PC-3 (cell line): ENCODE results near the gene KCNQ4. TPM values are rescaled to one million over a fixed set of nuclear protein-coding genes. Genes with fewer than 3 reads are reported as not detected.

Experiments
- ATAC-seq: fragments of 200-7000 bp; cut with Tn5 transposase; 2 replicates; pipeline ENCODE4 v1.9.1; 2020; ENCODE audit warnings: mild to moderate bottlenecking, moderate library complexity
- BruUV-seq: library from RNA; stranded (reverse); fragments of 400-500 nt; replicated peaks from 2 replicates; lab custom pipeline; 2021; lab: Mats Ljungman, UMichigan
- CTCF ChIA-PET: fragments of 300-600 bp; sonication (Branson Sonifier 250); formaldehyde crosslinking; loops from one replicate; lab custom pipeline; 2022; ENCODE audit warnings: antibody characterized with exemption; lab: Charles Lee
- POLR2A ChIA-PET: fragments of 300-600 bp; sonication (Branson Sonifier 250); formaldehyde crosslinking; loops from one replicate; lab custom pipeline; 2022; ENCODE audit warnings: antibody characterized with exemption; ENCODE audit not compliant: unreplicated experiment; lab: Charles Lee
- DNase-seq: peaks from one replicate; pipeline ENCODE4 v3.0.0-alpha.2; 2015
- H2AFZ ChIP-seq: fragments of 300-600 bp; sonication (generic); 2 replicates; pipeline ENCODE4 v1.6.0; 2016; ENCODE audit warnings: antibody characterized with exemption, low read length
- H3F3A ChIP-seq: fragments of 300-600 bp; sonication (generic); one replicate; pipeline ENCODE4 v1.6.0; 2017; ENCODE audit warnings: antibody characterized with exemption, low read length, control low read depth, mild to moderate bottlenecking; ENCODE audit not compliant: unreplicated experiment
- H3K27ac ChIP-seq: fragments of 300-600 bp; sonication (generic); 2 replicates; pipeline ENCODE4 v1.5.1; 2016; ENCODE audit warnings: mild to moderate bottlenecking, low read length
- H3K27me3 ChIP-seq: fragments of 300-600 bp; sonication (generic); 2 replicates; pipeline ENCODE4 v1.6.1; 2016; ENCODE audit warnings: low read length, mixed read lengths
- H3K36me3 ChIP-seq: fragments of 300-600 bp; sonication (generic); 2 replicates; pipeline ENCODE4 v1.6.1; 2016; ENCODE audit warnings: low read depth, mixed run types, low read length, mixed read lengths
- H3K4me1 ChIP-seq: fragments of 300-600 bp; sonication (generic); 2 replicates; pipeline ENCODE4 v1.5.1; 2016; ENCODE audit warnings: low read length; ENCODE audit not compliant: insufficient read depth
- H3K4me2 ChIP-seq: fragments of 300-600 bp; sonication (generic); 2 replicates; pipeline ENCODE4 v1.6.0; 2016; ENCODE audit warnings: low read length
- H3K4me3 ChIP-seq: fragments of 300-600 bp; sonication (generic); 2 replicates; pipeline ENCODE4 v1.5.1; 2016; ENCODE audit warnings: mild to moderate bottlenecking, low read length, mixed read lengths
- H3K79me2 ChIP-seq: fragments of 300-600 bp; sonication (generic); 2 replicates; pipeline ENCODE4 v1.6.1; 2017; ENCODE audit warnings: low read length, mixed read lengths
- H3K9ac ChIP-seq: fragments of 300-600 bp; sonication (generic); 2 replicates; pipeline ENCODE4 v1.6.0; 2016; ENCODE audit warnings: mild to moderate bottlenecking, low read length
- H3K9me2 ChIP-seq: fragments of 300-600 bp; sonication (generic); replicated peaks from 2 replicates; pipeline ENCODE4 v1.6.1; 2016; ENCODE audit warnings: mixed run types, low read length, mixed read lengths
- H3K9me3 ChIP-seq: fragments of 300-600 bp; sonication (generic); 2 replicates; pipeline ENCODE4 v1.6.1; 2016; ENCODE audit warnings: low read length, mixed read lengths
- H4K20me1 ChIP-seq: fragments of 300-600 bp; sonication (generic); 2 replicates; pipeline ENCODE4 v1.6.1; 2016; ENCODE audit warnings: low read length, mixed read lengths
- EZH2 ChIP-seq: fragments of 300-600 bp; sonication (generic); IDR thresholded peaks from one replicate; pipeline ENCODE4 v1.6.1; 2017; ENCODE audit warnings: antibody characterized with exemption, mild to moderate bottlenecking, low read length; ENCODE audit not compliant: unreplicated experiment
- EZH2phosphoT487 ChIP-seq: fragments of 300-600 bp; sonication (generic); IDR thresholded peaks from 2 replicates; pipeline ENCODE4 v1.6.1; 2018; ENCODE audit warnings: mild to moderate bottlenecking, antibody characterized with exemption, low read length, borderline replicate concordance
- intact Hi-C: fragments of 100-400 bp; cut with micrococcal nuclease; formaldehyde crosslinking; loops from 2 replicates; pipeline ENCODE4 v1.9.0; 2023
- total RNA-seq: library from RNA; depleted of rRNA; stranded (reverse); fragments of >200 nt; gene quantifications from 2 replicates; pipeline ENCODE4 v1.2.3, GENCODE V29; 2014
- TF ChIP-seq, protein P1 (sequence below): fragments of 300-600 bp; sonication (generic); conservative IDR thresholded peaks from 2 replicates; pipeline ENCODE4 v1.5.1; 2017; ENCODE audit warnings: antibody characterized with exemption, low read depth, mild to moderate bottlenecking, low read length

Gene KCNQ4
- total RNA-seq, 1 experiment from 2014 or later: 2.5 TPM

DNA sequence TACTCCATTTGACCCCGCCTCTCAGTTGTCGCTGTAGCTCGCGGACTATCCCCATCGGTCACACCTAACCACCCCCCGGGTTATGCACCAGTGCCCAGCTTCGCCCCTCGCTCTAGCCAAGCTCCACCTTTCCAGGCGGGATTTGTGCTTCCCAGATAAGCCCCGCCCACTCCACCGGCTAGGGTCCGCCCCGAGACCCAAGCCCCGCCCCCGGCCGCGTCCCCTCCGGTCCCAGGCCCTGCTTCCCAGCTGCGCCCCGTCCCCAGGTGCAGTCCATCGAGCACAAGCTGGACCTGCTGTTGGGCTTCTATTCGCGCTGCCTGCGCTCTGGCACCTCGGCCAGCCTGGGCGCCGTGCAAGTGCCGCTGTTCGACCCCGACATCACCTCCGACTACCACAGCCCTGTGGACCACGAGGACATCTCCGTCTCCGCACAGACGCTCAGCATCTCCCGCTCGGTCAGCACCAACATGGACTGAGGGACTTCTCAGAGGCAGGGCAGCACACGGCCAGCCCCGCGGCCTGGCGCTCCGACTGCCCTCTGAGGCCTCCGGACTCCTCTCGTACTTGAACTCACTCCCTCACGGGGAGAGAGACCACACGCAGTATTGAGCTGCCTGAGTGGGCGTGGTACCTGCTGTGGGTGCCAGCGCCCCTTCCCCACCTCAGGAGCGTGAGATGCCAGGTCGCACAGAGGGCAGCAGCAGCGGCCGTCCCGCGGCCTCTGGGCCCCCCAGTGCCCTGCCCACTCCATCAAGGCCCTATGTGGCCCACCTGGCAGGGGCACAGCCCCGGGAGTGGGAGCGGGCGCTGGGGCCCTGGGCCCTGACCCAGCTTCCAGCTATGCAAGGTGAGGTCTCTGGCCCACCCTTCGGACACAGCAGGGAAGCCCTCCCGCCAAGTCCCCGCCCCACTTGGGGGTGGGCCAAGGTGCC is 54.7 kb downstream of the KCNQ4 start:
- intact Hi-C loops: no loop called here
- ATAC-seq (no peak), DNase-seq (no peak)
- H3K4me3 ChIP-seq: no peak overlapping the region
- CTCF ChIA-PET: no interaction called here
- no peaks in the 10 kb centered on the region for H3K9me2 ChIP-seq
- POLR2A ChIA-PET: no interaction called here
- no peaks in the 10 kb centered on the region for H3K79me2 ChIP-seq
- no peaks in the 10 kb centered on the region for H3K36me3 ChIP-seq
- H3K4me2 ChIP-seq: no peak overlapping the region
- TF ChIP-seq EZH2phosphoT487 (no peak), EZH2 (no peak)
- TF ChIP-seq, protein P1, sequence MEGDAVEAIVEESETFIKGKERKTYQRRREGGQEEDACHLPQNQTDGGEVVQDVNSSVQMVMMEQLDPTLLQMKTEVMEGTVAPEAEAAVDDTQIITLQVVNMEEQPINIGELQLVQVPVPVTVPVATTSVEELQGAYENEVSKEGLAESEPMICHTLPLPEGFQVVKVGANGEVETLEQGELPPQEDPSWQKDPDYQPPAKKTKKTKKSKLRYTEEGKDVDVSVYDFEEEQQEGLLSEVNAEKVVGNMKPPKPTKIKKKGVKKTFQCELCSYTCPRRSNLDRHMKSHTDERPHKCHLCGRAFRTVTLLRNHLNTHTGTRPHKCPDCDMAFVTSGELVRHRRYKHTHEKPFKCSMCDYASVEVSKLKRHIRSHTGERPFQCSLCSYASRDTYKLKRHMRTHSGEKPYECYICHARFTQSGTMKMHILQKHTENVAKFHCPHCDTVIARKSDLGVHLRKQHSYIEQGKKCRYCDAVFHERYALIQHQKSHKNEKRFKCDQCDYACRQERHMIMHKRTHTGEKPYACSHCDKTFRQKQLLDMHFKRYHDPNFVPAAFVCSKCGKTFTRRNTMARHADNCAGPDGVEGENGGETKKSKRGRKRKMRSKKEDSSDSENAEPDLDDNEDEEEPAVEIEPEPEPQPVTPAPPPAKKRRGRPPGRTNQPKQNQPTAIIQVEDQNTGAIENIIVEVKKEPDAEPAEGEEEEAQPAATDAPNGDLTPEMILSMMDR: no peak
- no peaks in the 10 kb centered on the region for H3K9me3 ChIP-seq
- no peaks in the 10 kb centered on the region for H3F3A ChIP-seq
- H3K27ac ChIP-seq: no peak overlapping the region
- H2AFZ ChIP-seq: no peak overlapping the region
- no peaks in the 10 kb centered on the region for H3K27me3 ChIP-seq
- no peaks in the 10 kb centered on the region for H4K20me1 ChIP-seq
- no peaks in the 10 kb centered on the region for H3K4me1 ChIP-seq
- BruUV-seq: no TSS peak
- no peak overlapping the region for H3K9ac ChIP-seq

DNA sequence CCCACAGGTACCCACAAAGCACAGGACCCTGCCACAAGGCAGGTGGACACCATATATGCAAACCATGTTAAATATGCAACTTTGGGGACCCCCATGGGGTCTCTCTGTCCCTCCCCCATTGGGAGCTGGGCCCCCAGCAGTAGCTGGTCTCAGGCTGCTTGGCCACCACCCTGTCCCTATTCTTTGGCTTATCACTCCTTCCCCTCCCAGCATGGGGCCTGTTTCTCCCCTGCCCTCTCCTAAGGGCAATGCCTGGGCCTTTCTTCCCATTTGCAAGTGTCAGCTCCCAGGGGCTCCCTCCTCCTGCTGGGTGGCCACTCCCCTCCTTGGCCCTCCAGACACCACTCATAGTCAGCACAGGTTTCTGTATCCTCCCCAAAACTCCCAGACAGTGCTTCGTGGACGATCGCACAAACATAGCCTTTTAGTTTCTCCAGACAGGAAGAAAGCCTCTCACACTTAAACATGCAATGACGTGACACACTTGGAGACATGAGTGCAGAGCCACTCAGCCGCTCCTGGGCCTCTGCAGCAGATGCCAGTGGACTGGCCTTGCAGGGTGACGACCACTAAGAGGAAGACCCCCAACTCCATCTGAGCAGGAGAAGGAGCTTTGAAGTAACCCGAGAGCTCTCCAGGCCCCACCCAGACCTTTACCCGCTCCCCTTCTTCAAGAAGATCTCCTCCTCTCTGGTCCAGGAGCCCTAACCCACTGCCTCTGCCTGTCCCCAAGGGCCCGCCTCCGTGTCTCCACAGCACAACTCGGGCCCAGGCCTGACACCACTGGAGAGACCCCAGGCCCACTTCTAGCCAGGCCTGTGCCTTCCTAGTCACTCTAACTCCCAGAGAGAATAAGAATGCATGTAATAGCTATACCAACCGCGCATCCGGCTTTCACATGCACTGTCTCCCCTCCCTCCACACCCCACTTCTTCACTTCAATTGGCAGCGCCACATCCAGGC is 55.7 kb downstream of the KCNQ4 start:
- H3K9ac ChIP-seq: no peak overlapping the region
- TF ChIP-seq EZH2phosphoT487 (no peak), EZH2 (no peak)
- TF ChIP-seq, protein P1: no peak
- H4K20me1 ChIP-seq: no peaks in the 10 kb centered on the region
- H3K4me1 ChIP-seq: no peaks in the 10 kb centered on the region
- H3K4me3 ChIP-seq: no peak overlapping the region
- BruUV-seq: no TSS peak
- DNase-seq (no peak), ATAC-seq (no peak)
- intact Hi-C loops: no loop called here
- no peaks in the 10 kb centered on the region for H3F3A ChIP-seq
- H3K27me3 ChIP-seq: no peaks in the 10 kb centered on the region
- no peak overlapping the region for H3K27ac ChIP-seq
- no peaks in the 10 kb centered on the region for H3K9me2 ChIP-seq
- H3K79me2 ChIP-seq: no peaks in the 10 kb centered on the region
- H2AFZ ChIP-seq: no peak overlapping the region
- H3K4me2 ChIP-seq: no peak overlapping the region
- no peaks in the 10 kb centered on the region for H3K36me3 ChIP-seq
- ChIA-PET POLR2A (no interaction called here), CTCF (no interaction called here)
- H3K9me3 ChIP-seq: no peaks in the 10 kb centered on the region
